Measurements from ENCODE around the gene SMC5.

DNA sequence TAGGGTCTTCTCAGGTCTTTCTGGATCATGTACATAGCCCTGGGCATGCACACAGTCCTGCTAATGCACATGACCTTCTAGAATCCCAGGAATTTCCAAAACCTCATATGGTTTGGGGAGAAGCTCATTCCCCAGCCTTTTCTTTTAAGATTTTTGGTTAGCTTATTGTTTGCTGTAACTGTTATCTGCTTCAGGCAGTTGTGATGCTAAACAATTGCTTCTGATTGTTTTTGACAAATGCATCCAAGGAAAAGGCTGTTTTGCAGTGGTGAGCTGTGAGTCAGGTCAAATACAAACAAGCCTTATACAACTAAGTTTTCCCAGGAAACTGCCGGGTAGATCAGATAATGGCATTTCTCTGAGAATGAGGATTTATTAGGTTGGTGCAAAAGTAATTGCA is 32.7 kb downstream of the SMC5 start:
- no peak for TF ChIP-seq FOXJ3 (CRISPR knock-in tag; IDR thresholded peaks at IDR 0.05; ENCODE audit: borderline replicate concordance)
- no peak for TF ChIP-seq ARHGAP35 (CRISPR knock-in tag; IDR thresholded peaks at IDR 0.05; ENCODE audit: borderline replicate concordance)
- TF ChIP-seq, protein P1, sequence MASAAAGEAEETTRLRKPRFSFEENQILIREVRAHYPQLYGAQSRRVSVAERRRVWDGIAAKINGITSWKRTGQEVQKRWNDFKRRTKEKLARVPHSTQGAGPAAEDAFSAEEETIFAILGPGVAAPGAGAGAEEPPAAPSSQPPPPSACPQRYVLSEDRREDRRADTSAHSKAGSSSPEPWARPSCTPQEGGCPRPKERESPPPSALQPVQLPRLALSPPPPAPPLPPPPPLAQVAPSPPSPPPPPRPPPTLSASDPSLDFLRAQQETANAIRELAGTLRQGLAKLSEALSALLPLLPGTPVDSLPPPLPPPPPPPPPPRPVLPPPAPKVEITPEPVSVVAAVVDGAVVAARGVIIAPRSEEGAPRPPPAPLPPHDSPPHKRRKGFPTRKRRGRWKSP (CRISPR knock-in tag; IDR thresholded peaks at IDR 0.05): no peak
- TF ChIP-seq, protein P2, sequence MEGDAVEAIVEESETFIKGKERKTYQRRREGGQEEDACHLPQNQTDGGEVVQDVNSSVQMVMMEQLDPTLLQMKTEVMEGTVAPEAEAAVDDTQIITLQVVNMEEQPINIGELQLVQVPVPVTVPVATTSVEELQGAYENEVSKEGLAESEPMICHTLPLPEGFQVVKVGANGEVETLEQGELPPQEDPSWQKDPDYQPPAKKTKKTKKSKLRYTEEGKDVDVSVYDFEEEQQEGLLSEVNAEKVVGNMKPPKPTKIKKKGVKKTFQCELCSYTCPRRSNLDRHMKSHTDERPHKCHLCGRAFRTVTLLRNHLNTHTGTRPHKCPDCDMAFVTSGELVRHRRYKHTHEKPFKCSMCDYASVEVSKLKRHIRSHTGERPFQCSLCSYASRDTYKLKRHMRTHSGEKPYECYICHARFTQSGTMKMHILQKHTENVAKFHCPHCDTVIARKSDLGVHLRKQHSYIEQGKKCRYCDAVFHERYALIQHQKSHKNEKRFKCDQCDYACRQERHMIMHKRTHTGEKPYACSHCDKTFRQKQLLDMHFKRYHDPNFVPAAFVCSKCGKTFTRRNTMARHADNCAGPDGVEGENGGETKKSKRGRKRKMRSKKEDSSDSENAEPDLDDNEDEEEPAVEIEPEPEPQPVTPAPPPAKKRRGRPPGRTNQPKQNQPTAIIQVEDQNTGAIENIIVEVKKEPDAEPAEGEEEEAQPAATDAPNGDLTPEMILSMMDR (CRISPR knock-in tag; IDR thresholded peaks at IDR 0.05): no peak
- no peak for TF ChIP-seq GABPA (IDR thresholded peaks at IDR 0.05; ENCODE audit: low read depth, low read length)
- no peak for TF ChIP-seq GABPA (CRISPR knock-in tag; IDR thresholded peaks at IDR 0.05; ENCODE audit: low read depth)

All from HepG2 (cell line).